ENCODE measurements around the gene YTHDC2.

YTHDC2 gene

DNA sequence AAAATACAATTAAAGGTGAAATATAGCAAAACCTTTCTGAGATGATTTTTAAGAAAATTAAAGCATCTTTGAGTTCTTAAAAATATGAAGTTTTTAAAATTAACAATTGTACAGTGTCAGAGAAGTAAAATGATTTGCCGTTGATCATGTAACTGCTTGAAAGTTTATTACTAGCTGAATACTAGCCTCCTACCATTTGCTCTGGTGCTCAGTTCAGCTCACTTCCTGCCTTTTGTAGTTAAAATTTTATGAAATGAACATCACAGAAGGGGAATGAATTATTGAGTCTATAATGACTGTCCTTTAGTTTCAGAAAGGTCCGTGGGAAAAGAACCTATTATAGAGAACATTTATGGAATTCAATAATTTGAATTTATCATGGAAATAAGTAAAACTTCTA, 9.7 kb downstream of the YTHDC2 start:
- no peaks in the 10 kb centered on the region for H3F3A ChIP-seq (ENCODE audit: insufficient read depth, low read length)
- no peaks in the 10 kb centered on the region for H3K36me3 ChIP-seq (replicated peaks; ENCODE audit: insufficient read depth, low read length)
- H3K4me3 ChIP-seq (ENCODE audit: low read length), result no peak overlapping the region
- no peak overlapping the region for H2AFZ ChIP-seq (ENCODE audit: low read length)
- no peak overlapping the region for H3K9ac ChIP-seq (ENCODE audit: low read length)
- no peaks in the 10 kb centered on the region for H3K4me1 ChIP-seq (ENCODE audit: low read length)
- H4K20me1 ChIP-seq (ENCODE audit: insufficient read depth, low read length), result no peaks in the 10 kb centered on the region
- H3K9me3 ChIP-seq (replicated peaks; ENCODE audit: insufficient read depth, low read length), result no peaks in the 10 kb centered on the region
- peaks cover 10% of the 10 kb centered on the region; the same call in 1 of the 2 replicates for H3K79me2 ChIP-seq (ENCODE audit: low read length)
- H3K9me2 ChIP-seq (replicated peaks; ENCODE audit: insufficient read depth, low read length), result no peaks in the 10 kb centered on the region
- TF ChIP-seq, protein P1, sequence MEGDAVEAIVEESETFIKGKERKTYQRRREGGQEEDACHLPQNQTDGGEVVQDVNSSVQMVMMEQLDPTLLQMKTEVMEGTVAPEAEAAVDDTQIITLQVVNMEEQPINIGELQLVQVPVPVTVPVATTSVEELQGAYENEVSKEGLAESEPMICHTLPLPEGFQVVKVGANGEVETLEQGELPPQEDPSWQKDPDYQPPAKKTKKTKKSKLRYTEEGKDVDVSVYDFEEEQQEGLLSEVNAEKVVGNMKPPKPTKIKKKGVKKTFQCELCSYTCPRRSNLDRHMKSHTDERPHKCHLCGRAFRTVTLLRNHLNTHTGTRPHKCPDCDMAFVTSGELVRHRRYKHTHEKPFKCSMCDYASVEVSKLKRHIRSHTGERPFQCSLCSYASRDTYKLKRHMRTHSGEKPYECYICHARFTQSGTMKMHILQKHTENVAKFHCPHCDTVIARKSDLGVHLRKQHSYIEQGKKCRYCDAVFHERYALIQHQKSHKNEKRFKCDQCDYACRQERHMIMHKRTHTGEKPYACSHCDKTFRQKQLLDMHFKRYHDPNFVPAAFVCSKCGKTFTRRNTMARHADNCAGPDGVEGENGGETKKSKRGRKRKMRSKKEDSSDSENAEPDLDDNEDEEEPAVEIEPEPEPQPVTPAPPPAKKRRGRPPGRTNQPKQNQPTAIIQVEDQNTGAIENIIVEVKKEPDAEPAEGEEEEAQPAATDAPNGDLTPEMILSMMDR (IDR thresholded peaks at IDR 0.05; ENCODE audit: low read length), result no peak
- TF ChIP-seq EZH2phosphoT487 (IDR thresholded peaks at IDR 0.05; ENCODE audit: low read length) (no peak), EZH2 (optimal IDR thresholded peaks at IDR 0.05; ENCODE audit: low read depth, low read length) (no peak)
- H3K27ac ChIP-seq (ENCODE audit: low read length), result no peak overlapping the region
- H3K4me2 ChIP-seq (ENCODE audit: low read depth, low read length), result no peak overlapping the region
- H3K27me3 ChIP-seq (replicated peaks; ENCODE audit: insufficient read depth, low read length), result no peaks in the 10 kb centered on the region
- no peak for DNase-seq

DNA sequence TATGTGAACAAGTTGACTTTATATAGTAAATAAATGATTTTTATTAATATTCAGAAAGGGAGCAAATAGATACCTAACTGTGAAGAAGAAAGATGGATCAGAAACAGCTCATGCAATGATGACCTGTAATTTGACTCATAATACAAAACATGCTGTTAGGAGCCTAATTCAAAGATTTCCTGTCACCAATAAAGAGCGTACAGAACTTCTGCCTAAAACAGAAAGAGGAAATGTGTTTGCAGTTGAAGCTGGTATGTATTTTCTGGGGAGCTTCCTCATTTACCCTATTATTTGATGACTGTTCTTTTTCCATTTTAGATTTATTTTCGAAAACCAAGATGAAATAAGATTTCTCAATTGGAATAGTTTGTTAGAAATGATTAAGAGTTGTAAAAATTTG, 11.4 kb downstream of the YTHDC2 start:
- Histone ChIP-seq H3K4me1 (ENCODE audit: low read length) (no peaks in the 10 kb centered on the region), H3K9me2 (replicated peaks; ENCODE audit: insufficient read depth, low read length) (no peaks in the 10 kb centered on the region), H2AFZ (ENCODE audit: low read length) (no peak overlapping the region), H3K9me3 (replicated peaks; ENCODE audit: insufficient read depth, low read length) (no peaks in the 10 kb centered on the region), H4K20me1 (ENCODE audit: insufficient read depth, low read length) (no peaks in the 10 kb centered on the region), H3F3A (ENCODE audit: insufficient read depth, low read length) (no peaks in the 10 kb centered on the region), H3K27me3 (replicated peaks; ENCODE audit: insufficient read depth, low read length) (no peaks in the 10 kb centered on the region), H3K4me3 (ENCODE audit: low read length) (no peak overlapping the region), H3K36me3 (replicated peaks; ENCODE audit: insufficient read depth, low read length) (no peaks in the 10 kb centered on the region), H3K27ac (ENCODE audit: low read length) (no peak overlapping the region), H3K4me2 (ENCODE audit: low read depth, low read length) (no peak overlapping the region), H3K79me2 (ENCODE audit: low read length) (peaks cover 10% of the 10 kb centered on the region; the same call in 1 of the 2 replicates), H3K9ac (ENCODE audit: low read length) (no peak overlapping the region)
- TF ChIP-seq EZH2phosphoT487 (IDR thresholded peaks at IDR 0.05; ENCODE audit: low read length) (no peak), EZH2 (optimal IDR thresholded peaks at IDR 0.05; ENCODE audit: low read depth, low read length) (no peak)
- TF ChIP-seq, protein P1 (IDR thresholded peaks at IDR 0.05; ENCODE audit: low read length), result no peak
- peak; percentile 34 for DNase-seq

DNA sequence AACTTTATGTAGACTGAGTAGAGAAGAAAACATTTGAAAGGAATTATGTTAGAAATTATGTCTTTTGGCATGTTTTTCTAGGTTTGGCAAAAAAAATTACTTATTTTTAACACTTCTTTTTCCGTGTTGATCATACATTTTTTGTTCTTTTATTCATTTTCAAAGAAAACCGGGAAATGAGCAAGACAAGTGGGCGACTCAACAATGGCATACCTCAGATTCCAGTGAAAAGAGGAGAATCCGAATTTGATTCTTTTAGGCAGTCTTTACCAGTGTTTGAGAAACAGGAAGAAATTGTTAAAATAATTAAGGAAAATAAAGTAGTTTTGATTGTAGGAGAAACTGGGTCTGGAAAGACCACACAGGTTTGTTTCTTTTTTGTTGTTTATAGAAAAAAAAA, 12.9 kb downstream of the YTHDC2 start:
- Histone ChIP-seq H3K4me2 (ENCODE audit: low read depth, low read length) (no peak overlapping the region), H3F3A (ENCODE audit: insufficient read depth, low read length) (no peaks in the 10 kb centered on the region), H4K20me1 (ENCODE audit: insufficient read depth, low read length) (no peaks in the 10 kb centered on the region), H3K27me3 (replicated peaks; ENCODE audit: insufficient read depth, low read length) (no peaks in the 10 kb centered on the region), H3K36me3 (replicated peaks; ENCODE audit: insufficient read depth, low read length) (no peaks in the 10 kb centered on the region), H3K9ac (ENCODE audit: low read length) (no peak overlapping the region), H3K27ac (ENCODE audit: low read length) (no peak overlapping the region), H3K9me3 (replicated peaks; ENCODE audit: insufficient read depth, low read length) (no peaks in the 10 kb centered on the region), H3K4me1 (ENCODE audit: low read length) (no peaks in the 10 kb centered on the region), H2AFZ (ENCODE audit: low read length) (no peak overlapping the region), H3K4me3 (ENCODE audit: low read length) (no peak overlapping the region), H3K79me2 (ENCODE audit: low read length) (peaks cover 10% of the 10 kb centered on the region; the same call in 1 of the 2 replicates), H3K9me2 (replicated peaks; ENCODE audit: insufficient read depth, low read length) (no peaks in the 10 kb centered on the region)
- TF ChIP-seq EZH2phosphoT487 (IDR thresholded peaks at IDR 0.05; ENCODE audit: low read length), result no peak
- TF ChIP-seq, protein P1 (IDR thresholded peaks at IDR 0.05; ENCODE audit: low read length), result no peak
- TF ChIP-seq EZH2 (optimal IDR thresholded peaks at IDR 0.05; ENCODE audit: low read depth, low read length), result no peak
- no peak for DNase-seq
